WTC11 (cell line): Measurements from ENCODE around the gene COX17. TPM values are rescaled to one million over a fixed set of nuclear protein-coding genes. Genes with fewer than 3 reads are reported as not detected.

ENCODE experiments used
- ATAC-seq: fragments of 200-7000 bp; cut with Tn5 transposase; 2 replicates; pipeline ENCODE4 v1.10.0; 2021; ENCODE audit warnings: mild to moderate bottlenecking, moderate library complexity
- CTCF ChIA-PET: fragments of 300-600 bp; sonication (Branson Sonifier 250); formaldehyde crosslinking; loops from one replicate; lab custom pipeline; 2021; ENCODE audit warnings: antibody characterized with exemption; lab: Charles Lee
- POLR2A ChIA-PET: fragments of 350-600 bp; sonication (Branson Sonifier 250); formaldehyde crosslinking; loops from one replicate; lab custom pipeline; 2021; ENCODE audit warnings: antibody characterized with exemption; lab: Charles Lee
- DNase-seq: peaks from one replicate; pipeline ENCODE4 v3.0.0; 2021; ENCODE audit warnings: low spot score
- H3K27ac Mint-ChIP-seq: 2 replicates; pipeline ENCODE4 v1.8.0; 2021; ENCODE audit warnings: mixed read lengths
- H3K27me3 Mint-ChIP-seq: 2 replicates; pipeline ENCODE4 v1.8.0; 2021; ENCODE audit warnings: low read depth, mild to moderate bottlenecking, moderate library complexity, mixed read lengths
- H3K36me3 Mint-ChIP-seq: 2 replicates; pipeline ENCODE4 v1.8.0; 2021; ENCODE audit warnings: mixed read lengths
- H3K4me1 Mint-ChIP-seq: 2 replicates; pipeline ENCODE4 v1.8.0; 2022; ENCODE audit warnings: mixed read lengths
- H3K4me3 Mint-ChIP-seq: 2 replicates; pipeline ENCODE4 v1.8.0; 2021; ENCODE audit warnings: mild to moderate bottlenecking, moderate library complexity, mixed read lengths
- H3K9me3 Mint-ChIP-seq: 2 replicates; pipeline ENCODE4 v1.8.0; 2021; ENCODE audit warnings: mixed read lengths
- AR ChIP-seq: fragments of 250-450 bp; sonication (Bioruptor Pico); IDR thresholded peaks from 2 replicates; pipeline ENCODE4 v1.9.0; 2021; ENCODE audit warnings: mild to moderate bottlenecking
- ATF1 ChIP-seq: sonication (generic); formaldehyde crosslinking; IDR thresholded peaks from 2 replicates; pipeline ENCODE4 v1.8.1; 2023; ENCODE audit warnings: mild to moderate bottlenecking, moderate library complexity, missing genetic modification reagents
- ATF3 ChIP-seq: sonication (generic); formaldehyde crosslinking; conservative IDR thresholded peaks from 2 replicates; pipeline ENCODE4 v1.8.1; 2022; ENCODE audit warnings: mild to moderate bottlenecking, missing genetic modification reagents
- CDX4 ChIP-seq: fragments of 250-450 bp; sonication (Bioruptor Pico); IDR thresholded peaks from 2 replicates; pipeline ENCODE4 v1.9.0; 2021; ENCODE audit warnings: moderate library complexity, mild to moderate bottlenecking, inconsistent platforms, borderline replicate concordance
- E2F1 ChIP-seq: sonication (generic); formaldehyde crosslinking; IDR thresholded peaks from 2 replicates; pipeline ENCODE4 v1.8.0; 2022; ENCODE audit warnings: mild to moderate bottlenecking, missing genetic modification reagents
- ELF4 ChIP-seq: sonication (generic); formaldehyde crosslinking; IDR thresholded peaks from 2 replicates; pipeline ENCODE4 v1.8.1; 2022; ENCODE audit warnings: low read depth, mild to moderate bottlenecking, moderate library complexity, missing genetic modification reagents
- NFE2L1 ChIP-seq: sonication (generic); formaldehyde crosslinking; IDR thresholded peaks from 2 replicates; pipeline ENCODE4 v1.8.1; 2023; ENCODE audit warnings: missing genetic modification reagents
- NR2C2 ChIP-seq: sonication (generic); formaldehyde crosslinking; IDR thresholded peaks from 2 replicates; pipeline ENCODE4 v1.8.0; 2022; ENCODE audit warnings: mild to moderate bottlenecking, missing genetic modification reagents
- TP53 ChIP-seq: sonication (generic); formaldehyde crosslinking; IDR thresholded peaks from 2 replicates; pipeline ENCODE4 v1.8.1; 2023; ENCODE audit warnings: mild to moderate bottlenecking, missing genetic modification reagents
- ZMAT4 ChIP-seq: fragments of 250-450 bp; sonication (Bioruptor Pico); IDR thresholded peaks from 2 replicates; pipeline ENCODE4 v1.9.0; 2021; ENCODE audit warnings: mild to moderate bottlenecking
- ZNF416 ChIP-seq: fragments of 250-450 bp; sonication (Bioruptor Pico); IDR thresholded peaks from 2 replicates; pipeline ENCODE4 v1.9.0; 2021; ENCODE audit warnings: mild to moderate bottlenecking, inconsistent platforms
- total RNA-seq: library from RNA; stranded (reverse); gene quantifications from 3 replicates; pipeline ENCODE4 v1.2.3, GENCODE V29; 2021
- TF ChIP-seq, protein P1 (sequence below): sonication (generic); formaldehyde crosslinking; IDR thresholded peaks from 2 replicates; pipeline ENCODE4 v1.8.0; 2023; ENCODE audit warnings: mild to moderate bottlenecking, missing genetic modification reagents

The COX17 gene
- total RNA-seq, 1 experiment from 2014 or later, result 56.0 TPM

DNA sequence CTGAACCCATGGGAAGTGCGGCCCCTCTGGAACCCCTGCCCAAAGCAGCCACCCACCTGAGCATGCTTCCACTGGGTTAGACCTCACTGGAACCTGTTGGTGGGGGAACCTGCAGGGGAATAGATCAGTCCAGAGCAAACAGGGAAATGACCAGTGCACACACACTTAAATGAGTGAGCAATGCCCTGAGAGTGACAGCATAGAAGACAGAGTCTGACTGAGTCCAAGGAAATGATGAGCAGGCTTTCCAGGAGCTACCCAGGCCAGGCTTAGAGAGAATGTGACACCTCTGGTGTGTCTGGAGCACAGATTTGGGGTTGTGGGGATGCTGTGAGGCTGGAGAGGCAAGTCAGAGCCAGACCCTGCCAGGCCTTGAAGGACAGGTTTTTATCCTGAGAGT, 51.0 kb downstream of the COX17 start:
- Mint-ChIP-seq H3K36me3 (no peaks in the 10 kb centered on the region; the same call in 1 of the 2 replicates), H3K9me3 (peaks cover 5% of the 10 kb centered on the region; the same call in 1 of the 2 replicates), H3K27ac (no peak overlapping the region), H3K4me3 (no peak overlapping the region), H3K27me3 (no peaks in the 10 kb centered on the region; the same call in 1 of the 2 replicates), H3K4me1 (peaks cover 20% of the 10 kb centered on the region)
- no peak for DNase-seq
- CTCF ChIA-PET, result interaction anchor here (0.9 kb wide), 1 partner anchor 10 kb away, joined by 3 read pairs; no protein-coding TSS in a partner anchor
- TF ChIP-seq ATF1 (CRISPR knock-in tag) (no peak), ELF4 (no peak)
- POLR2A ChIA-PET, result no interaction called here
- ATAC-seq, result no peak

DNA sequence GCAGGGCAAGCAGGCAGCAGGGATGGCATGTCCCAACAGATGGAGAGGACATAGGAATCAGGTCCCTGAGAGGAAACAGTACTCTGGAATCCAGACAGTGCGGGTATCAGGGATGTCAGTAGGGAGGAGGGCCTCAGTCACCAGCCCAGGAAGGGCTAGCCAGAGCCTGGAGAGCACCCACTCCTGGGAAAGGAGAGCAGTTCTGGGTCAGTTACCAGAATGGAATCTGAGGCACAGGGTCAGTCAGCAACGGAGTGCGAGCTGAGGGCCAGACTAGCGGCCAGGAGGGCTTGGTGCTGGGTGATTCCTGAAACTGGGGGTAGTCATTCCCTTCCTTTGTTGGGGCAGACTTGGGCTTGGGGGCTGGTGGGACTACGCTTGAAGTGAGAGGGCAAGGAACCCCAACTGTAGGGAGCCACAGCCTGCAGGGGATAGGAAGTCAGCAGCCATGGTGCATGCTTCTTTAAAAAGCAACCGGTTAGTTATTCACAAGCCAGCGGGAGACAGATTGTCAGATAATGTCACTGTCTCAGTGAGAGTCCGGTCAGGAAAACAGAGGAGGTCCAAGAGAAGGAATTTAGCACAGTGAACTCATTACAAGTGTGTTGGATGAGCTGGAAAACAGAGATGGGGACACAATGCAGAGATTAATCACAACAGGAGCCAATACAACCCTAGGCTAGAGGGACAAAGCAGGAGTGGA, 51.6 kb downstream of the COX17 start:
- Mint-ChIP-seq H3K4me1 (peaks cover 20% of the 10 kb centered on the region), H3K27ac (no peak overlapping the region), H3K36me3 (no peaks in the 10 kb centered on the region; the same call in 1 of the 2 replicates), H3K9me3 (peaks cover 5% of the 10 kb centered on the region; the same call in 1 of the 2 replicates), H3K27me3 (no peaks in the 10 kb centered on the region; the same call in 1 of the 2 replicates), H3K4me3 (no peak overlapping the region)
- ChIA-PET CTCF (no interaction called here), POLR2A (no interaction called here)
- no peak for TF ChIP-seq ZMAT4 (CRISPR knock-in tag)
- TF ChIP-seq E2F1 (CRISPR knock-in tag), result no peak
- no peak for TF ChIP-seq TP53 (CRISPR knock-in tag)
- TF ChIP-seq ATF3 (CRISPR knock-in tag), result no peak
- no peak for TF ChIP-seq NFE2L1
- TF ChIP-seq, protein P1, sequence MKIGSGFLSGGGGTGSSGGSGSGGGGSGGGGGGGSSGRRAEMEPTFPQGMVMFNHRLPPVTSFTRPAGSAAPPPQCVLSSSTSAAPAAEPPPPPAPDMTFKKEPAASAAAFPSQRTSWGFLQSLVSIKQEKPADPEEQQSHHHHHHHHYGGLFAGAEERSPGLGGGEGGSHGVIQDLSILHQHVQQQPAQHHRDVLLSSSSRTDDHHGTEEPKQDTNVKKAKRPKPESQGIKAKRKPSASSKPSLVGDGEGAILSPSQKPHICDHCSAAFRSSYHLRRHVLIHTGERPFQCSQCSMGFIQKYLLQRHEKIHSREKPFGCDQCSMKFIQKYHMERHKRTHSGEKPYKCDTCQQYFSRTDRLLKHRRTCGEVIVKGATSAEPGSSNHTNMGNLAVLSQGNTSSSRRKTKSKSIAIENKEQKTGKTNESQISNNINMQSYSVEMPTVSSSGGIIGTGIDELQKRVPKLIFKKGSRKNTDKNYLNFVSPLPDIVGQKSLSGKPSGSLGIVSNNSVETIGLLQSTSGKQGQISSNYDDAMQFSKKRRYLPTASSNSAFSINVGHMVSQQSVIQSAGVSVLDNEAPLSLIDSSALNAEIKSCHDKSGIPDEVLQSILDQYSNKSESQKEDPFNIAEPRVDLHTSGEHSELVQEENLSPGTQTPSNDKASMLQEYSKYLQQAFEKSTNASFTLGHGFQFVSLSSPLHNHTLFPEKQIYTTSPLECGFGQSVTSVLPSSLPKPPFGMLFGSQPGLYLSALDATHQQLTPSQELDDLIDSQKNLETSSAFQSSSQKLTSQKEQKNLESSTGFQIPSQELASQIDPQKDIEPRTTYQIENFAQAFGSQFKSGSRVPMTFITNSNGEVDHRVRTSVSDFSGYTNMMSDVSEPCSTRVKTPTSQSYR (CRISPR knock-in tag), result no peak
- TF ChIP-seq NR2C2 (CRISPR knock-in tag), result no peak
- ATAC-seq (peak; percentile 29), DNase-seq (no peak)

- no peak for ATAC-seq
- H3K4me1 Mint-ChIP-seq, result peaks cover 20% of the 10 kb centered on the region
- no peak overlapping the region for H3K4me3 Mint-ChIP-seq
- H3K27me3 Mint-ChIP-seq, result no peaks in the 10 kb centered on the region; the same call in none of the 2 replicates
- no peak overlapping the region for H3K27ac Mint-ChIP-seq
- no peak for DNase-seq
- H3K9me3 Mint-ChIP-seq, result peaks cover 5% of the 10 kb centered on the region; the same call in 1 of the 2 replicates
- ChIA-PET POLR2A (no interaction called here), CTCF (no interaction called here)
- no peaks in the 10 kb centered on the region; the same call in 1 of the 2 replicates for H3K36me3 Mint-ChIP-seq
- TF ChIP-seq AR (CRISPR knock-in tag), result no peak
- TF ChIP-seq CDX4, result no peak
- TF ChIP-seq ZNF416 (CRISPR knock-in tag), result no peak
These were observed 53.0 kb downstream of the COX17 start for GRCh38 chr3:119624002-119624720.
